ENCODE data around the gene ALKBH5. TPM values are rescaled to one million over a fixed set of nuclear protein-coding genes. Genes with fewer than 3 reads are reported as not detected.
"Not testable (repeated sequence)": the region's sequence is repeated elsewhere in the genome, so short reads cannot be mapped to it uniquely, and the experiment has no call there.

ALKBH5 gene
- polyA plus RNA-seq, 2 of the 4 experiments (the other 2 are of a cell fraction), result 57.9 to 105 TPM

GRCh38 chr17:18208092-18208491 is 24.5 kb downstream of the ALKBH5 start:
- FAIRE-seq (no peak), DNase-seq (ENCODE audit: low read depth in 1 of 2, low spot score in 1 of 2) (no peak), ATAC-seq (no peak)
- ChIA-PET POLR2A (interaction anchor here (0.7 kb wide), 1 partner anchor 363 kb away, joined by 3 read pairs; no protein-coding TSS in a partner anchor), CTCF (interaction anchor here (0.5 to 13.0 kb wide), 5 partner anchors 10 to 586 kb away, joined by 3 to 106 read pairs (median 3); no protein-coding TSS in a partner anchor)
- 93% methylated on average over 19 of the region's 19 CpGs for WGBS (ENCODE audit: missing lambda C conversion rate)
- TF ChIP-seq PHF8 (IDR thresholded peaks at IDR 0.05; ENCODE audit: borderline replicate concordance, low read depth) (no peak), RAD21 (conservative IDR thresholded peaks at IDR 0.05 in 1 of 2, IDR thresholded peaks at IDR 0.05 in 1 of 2) (no peak), MAFK (IDR thresholded peaks at IDR 0.05; ENCODE audit: partially characterized antibody) (no peak), CHD2 (IDR thresholded peaks at IDR 0.05; ENCODE audit: low read length, partially characterized antibody) (no peak), CBX2 (IDR thresholded peaks at IDR 0.05; ENCODE audit: borderline replicate concordance, low read depth) (no peak), PBX3 (IDR thresholded peaks at IDR 0.05) (no peak), ELK1 (IDR thresholded peaks at IDR 0.05; ENCODE audit: low read depth, low read length) (no peak), GATA3 (IDR thresholded peaks at IDR 0.05; ENCODE audit: borderline replicate concordance) (no peak), SMC3 (IDR thresholded peaks at IDR 0.05) (no peak)
- no peaks in the 10 kb centered on the region for H3K9me3 ChIP-seq
- peaks cover 5% of the 10 kb centered on the region for H3K4me1 ChIP-seq
- no peak overlapping the region for H3K27ac ChIP-seq
- no peak overlapping the region for H3K4me2 ChIP-seq
- H3K4me3 ChIP-seq, result no peak overlapping the region

- Histone ChIP-seq H3K4me3 (no peak overlapping the region), H3K4me2 (no peak overlapping the region), H3K4me1 (no peaks in the 10 kb centered on the region), H3K9me3 (no peaks in the 10 kb centered on the region), H3K27ac (no peak overlapping the region)
- CTCF ChIA-PET, result no interaction called here
- POLR2A ChIA-PET, result no interaction called here
- TF ChIP-seq TFCP2L1 (CRISPR knock-in tag; IDR thresholded peaks at IDR 0.05) (no peak), KDM5A (IDR thresholded peaks at IDR 0.05) (no peak), SREBF2 (IDR thresholded peaks at IDR 0.05) (no peak), FOSB (CRISPR knock-in tag; IDR thresholded peaks at IDR 0.05) (no peak), FOSL2 (IDR thresholded peaks at IDR 0.05) (no peak), FOSL2 (CRISPR knock-in tag; IDR thresholded peaks at IDR 0.05) (no peak), CEBPB (IDR thresholded peaks at IDR 0.05) (no peak), POLR2AphosphoS2 (conservative IDR thresholded peaks at IDR 0.05; ENCODE audit: low read length) (no peak), RFX5 (IDR thresholded peaks at IDR 0.05) (no peak), KDM1A (IDR thresholded peaks at IDR 0.05; ENCODE audit: low read depth) (no peak), NPAS2 (CRISPR knock-in tag; IDR thresholded peaks at IDR 0.05; ENCODE audit: borderline replicate concordance) (no peak), RNF2 (IDR thresholded peaks at IDR 0.05; ENCODE audit: borderline replicate concordance, low read depth) (no peak), SMC3 (IDR thresholded peaks at IDR 0.05) (no peak), HOXB13 (CRISPR knock-in tag; IDR thresholded peaks at IDR 0.05; ENCODE audit: low read depth) (no peak), POLR2A (IDR thresholded peaks at IDR 0.05; ENCODE audit: low read length) (no peak), NR3C1 (IDR thresholded peaks at IDR 0.05) (no peak), BCL3 (IDR thresholded peaks at IDR 0.05) (no peak)
- WGBS (ENCODE audit: missing lambda C conversion rate), result 71% methylated on average over 7 of the region's 7 CpGs
- DNase-seq (ENCODE audit: low read depth in 1 of 2, low spot score in 1 of 2) (no peak), FAIRE-seq (no peak), ATAC-seq (no peak)
Observed at GRCh38 chr17:18213666-18214270, 30.1 kb downstream of the ALKBH5 start.

GRCh38 chr17:18216906-18217305 is 33.3 kb downstream of the ALKBH5 start:
- H3K4me3 ChIP-seq; ATAC-seq; DNase-seq (ENCODE audit: low read depth in 1 of 2, low spot score in 1 of 2); H3K4me2 ChIP-seq; H3K27ac ChIP-seq; H3K9me3 ChIP-seq; FAIRE-seq; H3K4me1 ChIP-seq: not testable (repeated sequence)
- CTCF ChIA-PET, result interaction anchor here (0.6 to 7.1 kb wide), 20 partner anchors 10 to 146 kb away, joined by 3 to 106 read pairs (median 6); partner anchors contain the start of genes MIEF2 and SHMT1
- POLR2A ChIA-PET, result interaction anchor here (0.8 kb wide), 1 partner anchor 11 kb away, joined by 4 read pairs; no protein-coding TSS in a partner anchor
- 73% methylated on average over 11 of the region's 11 CpGs for WGBS (ENCODE audit: missing lambda C conversion rate)
